GM19467 (cell line): ENCODE data around the gene HOGA1.

ENCODE experiments used
- ATAC-seq: cut with Tn5 transposase; IDR thresholded peaks from one replicate; pipeline ENCODE4 v1.9.1; 2021; ENCODE audit warnings: mild to moderate bottlenecking, moderate library complexity; ENCODE audit not compliant: unreplicated experiment

The HOGA1 gene

DNA sequence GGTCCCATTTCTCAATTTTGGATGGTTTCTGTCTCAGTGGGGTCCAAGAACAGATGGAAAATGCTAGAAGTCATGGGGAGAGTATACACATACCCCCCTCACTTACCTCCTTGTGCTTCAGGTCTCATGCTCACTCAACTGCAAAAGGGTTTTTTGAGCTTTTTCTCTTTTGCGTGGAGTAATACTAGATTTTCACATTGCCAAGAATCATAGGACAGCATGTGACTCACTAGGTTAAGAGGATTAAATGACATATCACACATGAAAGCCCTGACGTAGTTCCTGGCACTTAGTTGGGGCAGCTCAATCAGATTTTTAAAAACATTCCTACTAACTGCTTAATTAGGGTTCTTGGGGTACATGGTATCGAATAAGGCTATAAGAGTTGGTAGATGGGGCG lies 60.7 kb downstream of the HOGA1 start:
- no peak for ATAC-seq

DNA sequence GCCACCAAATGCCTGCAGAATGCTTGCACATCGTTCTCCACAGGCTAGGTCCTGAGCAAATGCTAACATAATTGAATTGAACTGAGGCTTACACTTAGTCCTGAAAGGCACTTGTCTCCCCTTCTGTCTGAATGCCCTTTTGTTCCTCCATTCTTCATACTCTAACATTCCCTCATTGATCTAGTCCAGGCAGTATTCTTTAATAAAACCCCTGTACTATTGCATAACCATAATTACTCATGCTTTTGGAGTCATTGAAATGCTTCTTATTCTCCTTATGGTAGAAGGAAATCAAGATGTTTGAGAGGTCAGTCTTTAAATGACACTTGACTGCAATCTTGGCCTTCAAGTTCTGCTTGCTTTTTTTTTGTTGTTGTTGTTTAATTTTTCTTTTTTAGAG lies 63.4 kb downstream of the HOGA1 start:
- no peak for ATAC-seq

DNA sequence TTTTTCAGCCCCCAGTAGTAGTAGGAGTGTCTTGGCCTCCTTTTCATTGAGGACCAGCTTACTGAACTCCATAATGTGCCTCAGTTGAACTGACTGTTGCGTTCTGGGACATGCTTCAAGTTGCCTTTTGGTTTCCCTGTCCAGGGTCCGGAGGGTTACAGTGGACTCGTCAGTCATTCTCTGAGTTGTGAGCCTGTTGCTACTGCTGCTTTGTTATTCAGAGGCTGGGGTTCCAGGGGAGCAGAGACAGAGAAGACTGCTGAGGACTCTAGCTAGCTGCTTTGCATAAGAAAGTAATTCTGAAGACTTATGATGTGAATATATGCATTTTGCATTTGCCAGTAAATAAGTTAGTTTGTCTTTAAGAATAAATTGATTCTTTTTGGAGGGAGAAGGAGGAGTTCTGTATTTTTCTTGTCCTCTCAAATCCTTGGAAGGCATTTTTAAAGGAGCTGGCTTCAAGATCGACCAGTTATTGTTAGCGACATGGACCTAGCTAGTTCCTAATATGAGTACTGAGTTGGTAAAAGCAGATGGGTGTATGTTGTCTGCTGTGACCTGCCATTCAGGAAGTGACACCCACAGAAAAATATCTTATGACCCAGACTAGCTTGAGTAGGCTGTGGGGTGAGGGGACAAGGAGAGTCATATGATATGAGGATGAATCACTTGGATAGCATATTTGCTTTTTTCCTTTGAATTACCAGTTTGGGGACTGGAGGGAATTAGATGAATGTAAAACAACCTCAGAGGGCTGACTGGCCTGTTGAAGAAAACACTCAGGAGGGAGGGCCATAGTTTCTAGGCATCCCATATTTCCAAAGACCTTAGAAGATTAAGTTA lies 64.6 kb downstream of the HOGA1 start:
- ATAC-seq, result peak; percentile 56

DNA sequence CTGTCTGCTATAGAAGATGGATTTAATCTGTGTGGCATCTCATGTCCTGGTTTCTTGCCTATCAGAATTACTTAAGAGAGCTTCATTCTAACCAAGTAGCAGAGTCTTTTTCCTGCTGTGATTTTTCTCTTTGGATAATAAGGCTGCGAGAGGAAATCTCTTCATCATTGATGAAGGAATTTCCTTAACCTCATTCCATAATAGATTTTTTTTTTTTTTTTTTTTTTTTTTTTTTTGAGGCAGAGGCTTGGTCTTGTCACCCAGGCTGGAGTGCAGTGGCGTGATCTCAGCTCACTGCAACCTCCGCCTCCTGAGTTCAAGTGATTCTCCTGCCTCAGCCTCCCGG lies 65.2 kb downstream of the HOGA1 start:
- peak; percentile 17 for ATAC-seq

DNA sequence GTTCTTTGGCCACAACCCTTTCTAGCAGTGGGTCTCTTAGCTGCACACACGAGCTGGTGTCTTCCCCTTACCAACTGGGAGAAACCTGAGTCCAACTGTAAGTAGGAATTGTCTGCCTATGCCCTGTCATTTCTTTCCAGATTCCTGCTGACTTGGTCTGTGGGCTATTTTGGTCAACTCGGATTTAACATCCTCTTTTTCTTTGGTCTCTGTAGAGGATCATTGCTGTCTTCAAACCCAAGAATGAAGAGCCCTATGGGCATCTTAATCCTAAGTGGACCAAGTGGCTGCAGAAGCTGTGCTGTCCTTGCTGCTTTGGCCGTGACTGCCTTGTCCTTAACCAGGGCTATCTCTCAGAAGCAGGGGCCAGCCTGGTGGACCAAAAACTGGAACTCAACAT lies 66.5 kb downstream of the HOGA1 start:
- no peak for ATAC-seq

DNA sequence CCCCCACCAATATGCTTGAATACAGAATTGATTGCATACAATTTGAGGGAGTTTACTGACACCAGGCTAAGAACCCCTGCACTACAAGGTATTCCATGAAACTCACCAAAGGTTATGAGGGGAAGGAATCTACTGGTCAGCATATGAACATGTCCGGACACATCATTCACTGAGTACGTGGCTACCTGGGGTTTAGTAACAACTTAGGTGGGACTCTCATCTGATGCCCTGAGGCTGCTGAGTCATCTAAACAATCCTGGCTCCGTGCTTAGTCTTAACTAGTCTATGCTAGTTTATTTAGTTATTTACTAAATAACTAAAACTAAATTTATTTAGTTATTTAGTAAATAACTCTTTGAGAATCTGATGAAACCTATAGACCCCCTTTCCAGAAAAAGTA lies 67.6 kb downstream of the HOGA1 start:
- no peak for ATAC-seq

DNA sequence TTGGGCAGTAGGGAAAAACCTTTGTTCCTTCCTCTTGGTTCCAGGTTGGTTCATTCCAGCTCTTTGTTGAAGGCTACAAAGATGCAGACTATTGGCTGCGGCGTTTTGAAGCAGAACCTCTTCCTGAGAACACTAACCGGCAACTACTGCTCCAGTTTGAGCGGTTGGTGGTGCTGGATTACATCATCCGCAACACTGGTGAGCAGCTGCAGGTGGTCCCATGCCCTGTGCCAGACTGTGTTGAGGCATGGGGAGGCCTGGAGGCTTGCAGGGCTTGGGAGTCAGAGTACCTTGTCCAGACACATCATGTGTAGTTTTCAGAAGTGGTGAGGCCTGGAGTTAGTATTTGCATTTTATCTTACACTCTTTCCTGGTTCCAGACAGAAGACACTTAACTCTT lies 72.6 kb downstream of the HOGA1 start:
- ATAC-seq, result no peak

DNA sequence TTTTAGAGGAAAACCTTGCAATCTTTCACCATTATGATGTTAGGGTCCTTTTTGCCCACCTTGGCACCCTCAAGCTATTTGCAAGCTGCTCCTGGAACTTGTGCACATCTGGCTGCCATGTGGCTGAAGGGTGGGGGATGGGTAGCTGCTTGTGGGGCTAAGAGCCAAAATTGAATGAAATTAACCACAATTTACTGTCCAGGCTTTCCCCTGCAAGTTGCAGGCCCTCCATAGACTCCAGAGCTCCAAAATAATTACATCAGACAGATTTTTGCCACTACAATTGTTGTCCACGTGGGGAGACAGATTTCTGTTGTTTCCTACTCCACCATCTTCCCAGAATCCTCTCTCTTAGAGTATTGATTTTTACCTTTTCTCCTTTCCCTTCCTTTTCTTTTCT lies 75.4 kb downstream of the HOGA1 start:
- ATAC-seq, result no peak
